ENCODE results near the gene PITX1.

Gene PITX1

DNA sequence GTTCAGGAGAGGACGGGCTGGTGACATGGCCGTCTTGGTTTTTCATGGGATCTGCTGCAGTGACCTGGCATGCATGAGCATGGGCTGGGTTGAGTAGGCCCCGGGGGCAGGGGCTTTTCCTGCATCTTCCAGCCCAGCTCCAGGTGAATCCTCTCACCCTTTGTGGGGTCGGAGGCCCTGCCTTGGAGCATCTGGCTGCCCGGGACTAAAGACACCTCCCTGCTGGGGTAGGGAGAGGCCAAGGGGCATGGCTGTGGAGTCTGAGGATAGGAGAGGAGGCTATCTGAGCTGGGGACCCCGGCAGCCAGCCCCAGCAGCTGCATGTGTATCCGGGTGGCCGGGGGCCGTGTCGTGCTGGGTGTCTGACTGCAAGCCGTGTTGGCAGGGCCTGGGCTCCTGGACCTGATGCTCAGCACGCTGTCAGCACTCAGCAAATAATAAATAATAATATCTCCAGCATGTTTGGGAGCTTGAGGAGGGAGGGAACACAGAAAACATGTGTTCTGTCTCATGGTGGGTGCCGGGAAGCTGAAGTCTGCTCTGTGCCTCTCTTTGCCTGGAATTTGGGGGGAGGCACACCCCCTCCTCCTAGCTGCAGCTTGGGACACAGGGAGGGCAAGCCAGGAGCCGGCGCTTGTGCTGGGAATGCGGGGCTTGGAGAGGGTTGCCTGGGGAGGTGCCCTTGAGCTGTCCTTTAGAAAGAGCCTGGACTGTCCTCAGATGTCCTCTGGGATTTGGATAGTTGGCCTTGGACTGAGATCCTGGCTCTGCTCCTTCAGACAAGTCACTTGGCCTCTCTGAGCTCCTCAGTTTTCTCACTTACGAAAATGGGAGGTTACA is 28.4 kb upstream of the PITX1 start:
- in situ Hi-C loops (cut with MboI; ENCODE audit: low sequenced_read_pairs), result no loop called here

DNA sequence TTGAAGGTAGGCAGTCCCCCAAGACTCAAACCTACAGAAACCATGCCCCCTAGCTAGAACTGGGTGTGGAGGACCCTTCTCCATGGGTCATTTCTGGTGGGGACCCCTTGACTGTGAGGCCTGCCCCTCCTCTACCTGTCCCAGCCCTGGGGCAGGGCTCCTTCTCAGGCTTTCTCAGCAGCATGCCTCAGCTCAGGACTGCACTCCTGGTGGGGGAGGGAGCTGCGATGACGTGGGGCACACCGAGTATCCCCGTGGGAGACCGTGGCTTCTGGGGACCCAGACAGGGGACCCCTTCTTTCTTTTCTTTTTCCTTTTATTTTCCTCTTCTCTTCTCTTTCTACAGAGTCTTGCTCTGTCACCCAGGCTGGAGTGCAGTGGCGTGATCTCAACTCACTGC is 27.0 kb upstream of the PITX1 start:
- in situ Hi-C loops (cut with MboI; ENCODE audit: low sequenced_read_pairs), result no loop called here

- in situ Hi-C loops (cut with MboI; ENCODE audit: low sequenced_read_pairs), result no loop called here
These were observed 26.0 kb upstream of the PITX1 start for GRCh38 chr5:135060021-135060420.

GRCh38 chr5:135059000-135059923 is 25.2 kb upstream of the PITX1 start:
- in situ Hi-C loops (cut with MboI; ENCODE audit: low sequenced_read_pairs), result no loop called here

DNA sequence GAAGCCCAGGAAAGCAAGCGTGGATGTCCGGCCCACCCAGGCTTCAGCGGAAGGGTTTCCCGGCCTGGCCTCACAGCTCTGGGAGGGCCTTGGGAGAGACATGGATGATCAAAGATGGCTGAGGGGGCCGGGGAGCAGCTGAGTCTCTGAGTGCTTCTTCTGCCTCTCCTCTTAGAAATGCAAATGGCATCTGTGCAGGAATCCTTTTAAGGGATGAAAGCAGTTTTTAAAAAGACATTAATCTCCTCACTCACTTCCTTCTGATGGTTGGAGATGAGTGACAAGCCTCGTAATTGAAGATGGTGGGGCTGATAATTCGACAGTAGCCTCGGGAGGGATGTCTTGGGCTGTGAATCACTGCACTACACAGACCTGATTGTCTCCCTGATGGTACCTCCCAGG is 24.3 kb upstream of the PITX1 start:
- in situ Hi-C loops (cut with MboI; ENCODE audit: low sequenced_read_pairs), result no loop called here

- in situ Hi-C loops (cut with MboI; ENCODE audit: low sequenced_read_pairs), result no loop called here
These were observed 23.2 kb upstream of the PITX1 start for GRCh38 chr5:135057233-135057632.

DNA sequence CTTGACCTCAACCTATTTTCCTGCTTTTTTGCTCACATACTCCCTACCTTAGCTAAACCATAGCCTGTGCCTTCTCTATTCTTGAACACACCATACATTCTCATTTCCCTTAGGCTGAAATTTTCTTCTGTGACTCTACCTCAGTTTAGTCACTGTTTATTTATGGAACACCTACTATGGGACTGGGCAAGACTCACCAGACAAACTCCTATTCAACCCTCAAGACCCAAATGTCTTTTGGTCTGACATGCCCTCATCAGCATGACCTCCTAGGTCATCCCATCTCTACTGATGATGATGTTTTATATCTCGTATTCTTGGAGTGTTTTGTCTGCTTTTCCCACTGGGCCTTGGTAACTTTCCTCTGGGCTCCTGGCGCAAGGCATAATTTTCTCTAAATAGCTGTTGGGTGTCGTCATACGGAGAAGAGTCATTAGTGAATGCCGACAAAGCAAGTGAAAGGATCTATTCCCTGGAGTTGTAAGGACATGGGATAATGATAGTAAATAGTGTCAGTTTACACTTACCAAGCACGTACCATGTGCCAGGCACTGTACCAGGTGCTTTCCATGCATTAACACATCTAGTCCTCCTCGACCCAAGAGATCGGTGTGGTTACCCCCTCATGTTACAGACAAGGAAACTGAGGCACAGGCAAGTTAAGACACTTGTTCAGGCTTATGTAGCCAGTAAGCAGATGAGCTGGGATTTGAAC is 22.4 kb upstream of the PITX1 start:
- in situ Hi-C loops (cut with MboI; ENCODE audit: low sequenced_read_pairs), result no loop called here

DNA sequence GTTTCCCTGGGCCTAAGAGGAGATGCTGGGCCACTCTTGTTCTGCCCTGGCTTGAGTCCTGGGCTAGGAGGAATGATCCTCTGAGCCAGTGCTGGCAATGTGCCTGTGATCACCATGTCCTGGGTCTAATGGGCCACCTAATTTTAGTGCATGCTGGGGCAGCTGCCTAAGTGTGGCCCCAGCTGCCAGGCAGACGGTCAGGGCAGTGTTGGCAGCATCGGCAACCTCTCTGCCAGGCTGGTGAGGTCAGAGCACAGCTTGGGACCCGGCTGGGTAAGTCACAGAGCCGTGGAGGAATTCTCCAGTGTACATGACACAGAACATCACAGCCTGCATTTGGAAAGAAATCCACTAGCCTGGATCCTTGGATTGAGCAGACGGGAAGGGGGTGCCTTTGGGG is 21.4 kb upstream of the PITX1 start:
- in situ Hi-C loops (cut with MboI; ENCODE audit: low sequenced_read_pairs), result no loop called here

- in situ Hi-C loops (cut with MboI; ENCODE audit: low sequenced_read_pairs), result no loop called here
These were observed 20.5 kb upstream of the PITX1 start for GRCh38 chr5:135054546-135054945.

- in situ Hi-C loops (cut with MboI; ENCODE audit: low sequenced_read_pairs), result no loop called here
These were observed 20.0 kb upstream of the PITX1 start for GRCh38 chr5:135053989-135054388.

- in situ Hi-C loops (cut with MboI; ENCODE audit: low sequenced_read_pairs), result no loop called here
These were observed 19.2 kb upstream of the PITX1 start for GRCh38 chr5:135053278-135053677.

GRCh38 chr5:135052511-135053145 is 18.6 kb upstream of the PITX1 start:
- in situ Hi-C loops (cut with MboI; ENCODE audit: low sequenced_read_pairs), result no loop called here

DNA sequence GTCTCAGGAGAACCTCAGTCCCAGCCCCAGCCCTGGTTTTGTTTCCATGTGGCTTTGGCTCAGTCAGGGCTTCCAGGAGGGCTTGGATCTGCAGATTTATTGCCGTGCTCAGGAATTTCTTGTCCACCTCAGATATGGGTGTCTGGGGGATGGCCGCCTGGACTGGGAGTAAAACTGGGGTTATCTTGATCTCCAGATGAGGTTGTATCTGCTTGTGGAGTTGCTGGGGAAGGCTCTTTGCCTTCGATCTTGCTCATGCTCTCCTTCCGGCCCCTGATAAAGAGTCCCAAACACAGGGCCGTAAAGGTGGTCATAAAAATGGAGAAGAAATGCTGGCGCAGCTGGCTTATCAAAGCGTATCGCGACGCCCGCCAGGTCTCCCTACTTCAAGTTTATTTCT is 17.8 kb upstream of the PITX1 start:
- in situ Hi-C loops (cut with MboI; ENCODE audit: low sequenced_read_pairs), result no loop called here

- in situ Hi-C loops (cut with MboI; ENCODE audit: low sequenced_read_pairs), result no loop called here
These were observed 17.4 kb upstream of the PITX1 start for GRCh38 chr5:135051399-135051798.

DNA sequence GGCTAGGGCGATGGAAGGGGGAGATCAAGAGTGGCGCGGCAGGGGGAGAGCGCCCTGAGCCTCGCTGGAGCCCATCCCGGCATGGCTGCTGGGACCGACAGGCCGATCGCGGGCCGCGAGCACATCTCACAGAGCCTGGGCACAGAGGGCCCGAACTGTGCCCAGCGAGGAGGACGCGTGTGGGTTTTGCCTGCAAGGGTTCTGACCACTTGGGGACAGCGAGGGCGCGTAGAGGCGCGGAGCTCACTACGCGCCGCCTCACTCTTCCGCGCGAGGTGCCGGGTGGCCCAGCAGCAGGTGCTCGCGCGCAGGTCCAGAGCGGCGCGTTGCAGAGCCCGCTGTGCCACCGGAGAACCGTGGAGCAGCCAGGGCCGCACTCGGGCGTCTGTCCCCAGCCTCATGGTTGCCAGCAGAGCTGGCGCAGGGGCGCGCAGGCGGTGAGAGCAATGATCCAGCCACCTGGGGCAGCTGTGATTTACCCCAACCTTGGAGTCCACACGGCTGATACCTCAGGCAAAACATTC is 16.3 kb upstream of the PITX1 start:
- in situ Hi-C loops (cut with MboI; ENCODE audit: low sequenced_read_pairs), result no loop called here

GRCh38 chr5:135048930-135049329 is 14.9 kb upstream of the PITX1 start:
- in situ Hi-C loops (cut with MboI; ENCODE audit: low sequenced_read_pairs), result no loop called here

- in situ Hi-C loops (cut with MboI; ENCODE audit: low sequenced_read_pairs), result no loop called here
These were observed 14.3 kb upstream of the PITX1 start for GRCh38 chr5:135048286-135048685.

GRCh38 chr5:135047347-135047695 is 13.3 kb upstream of the PITX1 start:
- in situ Hi-C loops (cut with MboI; ENCODE audit: low sequenced_read_pairs), result no loop called here

- in situ Hi-C loops (cut with MboI; ENCODE audit: low sequenced_read_pairs), result no loop called here
These were observed 12.8 kb upstream of the PITX1 start for GRCh38 chr5:135046661-135047346.

- in situ Hi-C loops (cut with MboI; ENCODE audit: low sequenced_read_pairs), result no loop called here
These were observed 11.5 kb upstream of the PITX1 start for GRCh38 chr5:135045488-135045887.

Measured in HL-60/S4 treated with phorbol 12-myristate 13-acetate at 8.2 ng/mL for 4 days and 3 days (cell line).